ENCODE data around the gene HOXA3. TPM values are rescaled to one million over a fixed set of nuclear protein-coding genes. Genes with fewer than 3 reads are reported as not detected.
A peak's percentile ranks its signal among the peaks of the same experiment; 100 is the strongest.

HOXA3 gene
- total and polyA plus RNA-seq, 10 donors: 0.51 to 6.1 (median 1.7) TPM

- Histone ChIP-seq H3K4me3 (peak overlapping the region; percentile 48 to 87 (median 58)), H3K4me1 (peaks cover 0 to 45% (median 21%) of the 10 kb centered on the region in 6 donors), H3K27me3 (replicated peaks in 1 of 7) (peaks cover 0 to 27% (median 0%) of the 10 kb centered on the region in 7 donors), H3K9me3 (no peaks in the 10 kb centered on the region), H3K36me3 (no peaks in the 10 kb centered on the region), H3K27ac (peak overlapping the region; percentile 61 to 94 (median 91))
- no peak for DNase-seq
- intact Hi-C loops (cut with DNase I; ENCODE audit: low total_unique reads): no loop called here
- TF ChIP-seq, protein P1, sequence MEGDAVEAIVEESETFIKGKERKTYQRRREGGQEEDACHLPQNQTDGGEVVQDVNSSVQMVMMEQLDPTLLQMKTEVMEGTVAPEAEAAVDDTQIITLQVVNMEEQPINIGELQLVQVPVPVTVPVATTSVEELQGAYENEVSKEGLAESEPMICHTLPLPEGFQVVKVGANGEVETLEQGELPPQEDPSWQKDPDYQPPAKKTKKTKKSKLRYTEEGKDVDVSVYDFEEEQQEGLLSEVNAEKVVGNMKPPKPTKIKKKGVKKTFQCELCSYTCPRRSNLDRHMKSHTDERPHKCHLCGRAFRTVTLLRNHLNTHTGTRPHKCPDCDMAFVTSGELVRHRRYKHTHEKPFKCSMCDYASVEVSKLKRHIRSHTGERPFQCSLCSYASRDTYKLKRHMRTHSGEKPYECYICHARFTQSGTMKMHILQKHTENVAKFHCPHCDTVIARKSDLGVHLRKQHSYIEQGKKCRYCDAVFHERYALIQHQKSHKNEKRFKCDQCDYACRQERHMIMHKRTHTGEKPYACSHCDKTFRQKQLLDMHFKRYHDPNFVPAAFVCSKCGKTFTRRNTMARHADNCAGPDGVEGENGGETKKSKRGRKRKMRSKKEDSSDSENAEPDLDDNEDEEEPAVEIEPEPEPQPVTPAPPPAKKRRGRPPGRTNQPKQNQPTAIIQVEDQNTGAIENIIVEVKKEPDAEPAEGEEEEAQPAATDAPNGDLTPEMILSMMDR (IDR thresholded peaks at IDR 0.05 in 8 of 11, conservative IDR thresholded peaks at IDR 0.05 in 3 of 11): no peak
- TF ChIP-seq POLR2A (IDR thresholded peaks at IDR 0.05) (no peak), POLR2AphosphoS5 (IDR thresholded peaks at IDR 0.05) (no peak)
- 48 to 63% (median 54%) methylated on average over 12 of the region's 12 CpGs for WGBS, 5 donors
Observed at GRCh38 chr7:27131390-27131819, 21.0 kb downstream of the HOXA3 start.

DNA sequence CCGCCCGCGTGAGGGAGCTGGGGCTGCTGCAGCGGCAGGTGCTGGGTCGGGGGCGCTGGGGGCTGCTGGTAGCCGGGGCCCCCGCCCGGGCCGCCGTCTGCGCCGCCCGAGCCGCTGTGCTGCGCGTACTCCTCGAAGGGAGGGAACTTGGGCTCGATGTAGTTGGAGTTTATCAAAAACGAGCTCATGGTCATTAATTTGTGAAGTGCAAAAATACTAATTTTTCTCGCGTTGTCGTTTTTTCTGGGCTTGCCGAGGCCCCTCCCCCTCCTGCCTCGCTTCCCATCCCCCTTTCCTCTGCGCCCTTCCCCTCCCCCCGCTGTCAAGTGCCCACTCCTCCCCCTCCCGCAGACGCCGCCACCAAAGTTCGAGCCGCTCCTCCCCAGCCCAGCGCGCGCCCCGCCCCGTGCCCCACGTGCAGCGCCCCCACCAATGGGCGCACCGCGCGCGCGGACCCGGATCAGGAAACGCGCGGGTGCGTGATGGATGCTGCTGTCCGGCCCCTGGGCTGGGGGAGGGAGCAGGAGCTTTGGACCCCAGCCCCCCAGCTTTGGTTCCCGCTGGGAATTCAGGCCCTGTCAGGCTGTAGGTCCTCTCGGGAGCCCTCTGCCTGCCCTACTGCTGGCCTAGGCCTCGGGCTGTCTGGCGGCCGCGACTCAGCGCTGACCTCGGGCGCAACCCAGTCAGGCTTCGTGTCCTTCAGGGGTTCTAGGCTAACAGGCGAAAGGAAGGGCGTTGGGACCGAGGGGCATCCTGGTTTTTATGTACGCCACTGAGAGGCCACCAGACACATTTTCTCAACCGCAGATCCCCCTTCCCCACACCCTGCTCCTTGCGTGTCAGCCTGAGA is 21.6 kb downstream of the HOXA3 start, which contains the start of gene HOXA4:
HOXA4 (minus strand) TSS at position 218 of the 850 bp plus-strand sequence; CDS start at position 194, 24 bp downstream.
- Histone ChIP-seq H3K9me3 (no peaks in the 10 kb centered on the region), H3K4me1 (peaks cover 0 to 39% (median 16%) of the 10 kb centered on the region in 6 donors), H3K27ac (peak within 1 kb of the TSS; percentile 78 to 94 (median 91)), H3K36me3 (no peaks in the 10 kb centered on the region), H3K4me3 (peak within 1 kb of the TSS; percentile 48 to 87 (median 58)), H3K27me3 (replicated peaks in 1 of 7) (peaks cover 0 to 20% (median 0%) of the 10 kb centered on the region in 7 donors)
- WGBS, 5 donors: 17 to 58% (median 22%) methylated on average over 55 to 67 of the region's 67 CpGs
- TF ChIP-seq, protein P1 (IDR thresholded peaks at IDR 0.05 in 8 of 11, conservative IDR thresholded peaks at IDR 0.05 in 3 of 11): no peak
- TF ChIP-seq POLR2AphosphoS5 (IDR thresholded peaks at IDR 0.05): peak; percentile 90 to 94 (median 91)
- TF ChIP-seq POLR2A (IDR thresholded peaks at IDR 0.05): peak in 1 of 3 donors; percentile 70
- intact Hi-C loops (cut with DNase I; ENCODE audit: low total_unique reads): no loop called here
- peak; percentile 91 for DNase-seq

- intact Hi-C loops (cut with DNase I; ENCODE audit: low total_unique reads): no loop called here
- no peak for TF ChIP-seq POLR2A (IDR thresholded peaks at IDR 0.05)
- peak in 2 of 3 donors; percentile 34 to 43 for TF ChIP-seq POLR2AphosphoS5 (IDR thresholded peaks at IDR 0.05)
- TF ChIP-seq, protein P1 (IDR thresholded peaks at IDR 0.05 in 8 of 11, conservative IDR thresholded peaks at IDR 0.05 in 3 of 11): peak in 3 of 11 experiments; percentile 11 to 24 (median 23)
- Histone ChIP-seq H3K4me1 (peaks cover 0 to 31% (median 12%) of the 10 kb centered on the region in 6 donors), H3K4me3 (peak overlapping the region; percentile 48 to 87 (median 58)), H3K27ac (peak overlapping the region; percentile 78 to 94 (median 91)), H3K36me3 (no peaks in the 10 kb centered on the region), H3K9me3 (no peaks in the 10 kb centered on the region), H3K27me3 (replicated peaks in 1 of 7) (peaks cover 0 to 14% (median 0%) of the 10 kb centered on the region in 7 donors)
- no peak for DNase-seq
- 41 to 69% (median 48%) methylated on average over 31 to 72 of the region's 72 CpGs for WGBS, 5 donors
Observed at GRCh38 chr7:27129729-27130539, 22.4 kb downstream of the HOXA3 start.

Measured in spleen (tissue), 11 donors.